Measurements from ENCODE around the gene SREBF1. TPM values are rescaled to one million over a fixed set of nuclear protein-coding genes. Genes with fewer than 3 reads are reported as not detected.

SREBF1 gene
- total and polyA plus RNA-seq, 2 of the 8 experiments (the other 6 are each of a cell fraction or from before 2014, with no cell fraction given) = 28.6 to 70.8 TPM

DNA sequence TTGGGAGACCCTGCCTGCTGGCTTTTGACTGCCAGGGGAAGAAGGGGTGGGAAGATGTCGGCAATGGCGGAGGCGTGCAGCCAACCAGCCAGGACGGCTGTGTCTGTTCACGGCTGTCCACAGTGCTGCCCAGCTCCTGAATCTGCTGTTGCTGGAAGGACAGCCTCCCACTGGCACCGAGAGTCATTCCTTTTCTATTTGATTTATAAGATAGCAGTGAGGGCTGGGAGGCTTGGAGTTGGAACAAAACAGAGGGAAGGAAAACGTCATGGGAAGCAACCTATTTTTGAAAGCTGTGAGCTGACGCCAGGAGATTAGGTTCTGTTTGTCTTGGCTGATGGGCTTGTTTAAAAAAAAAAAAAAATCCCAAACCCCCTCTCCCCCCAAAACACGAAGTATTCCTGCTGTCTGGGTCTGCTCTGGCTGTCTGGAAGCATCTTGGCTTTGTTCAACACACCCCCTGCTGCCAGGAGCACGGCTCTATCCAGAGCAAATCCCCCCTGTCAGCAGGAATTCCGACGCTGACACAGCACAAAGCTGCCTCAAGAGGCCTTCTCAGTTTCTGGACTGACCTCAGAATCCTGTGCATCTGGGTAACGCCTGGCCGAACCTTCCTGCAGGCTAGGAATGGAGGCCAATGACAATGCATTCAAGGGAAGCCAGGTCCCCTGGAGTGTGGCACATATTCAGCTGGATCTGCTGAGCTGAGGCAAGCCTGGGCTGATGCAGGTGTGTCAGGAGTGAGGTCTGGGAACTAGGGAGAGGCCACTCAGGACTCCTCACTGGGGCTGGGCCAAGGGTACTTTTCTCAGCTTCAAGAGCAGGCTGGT is 41.0 kb upstream of the SREBF1 start (continued):
- TF ChIP-seq EZH2 (IDR thresholded peaks at IDR 0.05; ENCODE audit: low read depth, low read length, severe bottlenecking) (no peak), TEAD4 (IDR thresholded peaks at IDR 0.05; ENCODE audit: low read depth, low read length) (0 out of 2 replicates have a peak, but pooled peaks have one; percentile 39), FOSL1 (IDR thresholded peaks at IDR 0.05; ENCODE audit: insufficient read depth, low read depth, low read length) (no peak), TAF7 (optimal IDR thresholded peaks at IDR 0.05; ENCODE audit: borderline replicate concordance, low read depth, low read length) (no peak), EP300 (IDR thresholded peaks at IDR 0.05; ENCODE audit: borderline replicate concordance in 1 of 2, low read depth in 2 of 2, low read length in 2 of 2) (no peak), EGR1 (IDR thresholded peaks at IDR 0.05; ENCODE audit: borderline replicate concordance, low read depth, low read length) (no peak), GABPA (IDR thresholded peaks at IDR 0.05; ENCODE audit: borderline replicate concordance, insufficient read depth, low read length) (no peak), BACH1 (IDR thresholded peaks at IDR 0.05; ENCODE audit: low read length) (peak; percentile 95), POLR2A (IDR thresholded peaks at IDR 0.05; ENCODE audit: control extremely low read depth in 1 of 2, low read depth in 2 of 2, low read length in 2 of 2) (no peak), SRF (IDR thresholded peaks at IDR 0.05; ENCODE audit: low read depth, low read length) (no peak), CREB1 (IDR thresholded peaks at IDR 0.05) (no peak)
